Erythroblast (primary cell): ENCODE results near the gene HUNK.

Experiments
- GATA1 ChIP-seq: IDR thresholded peaks from 2 replicates; pipeline ENCODE4 v1.6.1; 2011; ENCODE audit warnings: low read depth, mild to moderate bottlenecking, control low read depth, low read length, moderate library complexity
- POLR2A ChIP-seq: IDR thresholded peaks from 2 replicates; pipeline ENCODE4 v1.6.1; 2011; ENCODE audit warnings: mild to moderate bottlenecking, low read length

DNA sequence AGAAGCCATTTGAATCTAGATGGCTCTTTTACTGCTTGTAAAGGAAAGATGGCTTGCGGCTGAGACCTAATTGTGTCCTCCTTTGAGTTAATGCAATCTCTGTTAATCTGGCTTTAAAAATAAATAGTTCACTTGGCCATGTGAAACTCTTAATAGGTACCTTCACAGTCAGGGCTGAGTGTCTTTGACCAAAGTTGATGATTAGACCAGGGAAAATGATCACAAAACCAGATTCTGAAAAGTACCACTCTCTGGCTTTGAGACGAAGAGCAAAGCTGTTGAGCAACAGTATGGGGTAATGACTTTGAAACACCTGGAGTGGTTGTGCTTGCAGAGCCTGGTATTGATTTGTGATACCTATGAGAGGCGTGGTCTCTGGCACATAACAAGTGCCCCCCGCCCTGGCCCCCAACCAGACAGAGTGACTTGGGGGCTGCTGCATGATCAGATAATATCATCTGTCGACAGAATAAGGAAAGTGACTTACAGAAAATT is 4.7 kb downstream of the HUNK start:
- TF ChIP-seq POLR2A: no peak
- TF ChIP-seq GATA1: no peak
